Panc1 (cell line): Measurements from ENCODE around the gene PJA1. TPM values are rescaled to one million over a fixed set of nuclear protein-coding genes. Genes with fewer than 3 reads are reported as not detected.

Experiments
- ATAC-seq: fragments of 200-7000 bp; cut with Tn5 transposase; 2 replicates; pipeline ENCODE4 v1.9.1; 2020; ENCODE audit warnings: mild to moderate bottlenecking, moderate library complexity
- BruUV-seq: library from RNA; stranded (reverse); fragments of 400-500 nt; replicated peaks from 2 replicates; lab custom pipeline; 2021; lab: Mats Ljungman, UMichigan
- CTCF ChIA-PET: fragments of 300-600 bp; sonication (Branson Sonifier 250); formaldehyde crosslinking; loops from one replicate; lab custom pipeline; 2022; ENCODE audit warnings: antibody characterized with exemption; lab: Charles Lee
- POLR2A ChIA-PET: fragments of 300-600 bp; sonication (Branson Sonifier 250); formaldehyde crosslinking; loops from one replicate; lab custom pipeline; 2022; ENCODE audit warnings: antibody characterized with exemption; lab: Charles Lee
- DNase-seq: peaks from one replicate; pipeline ENCODE4 v3.0.0-alpha.2; 2010; ENCODE audit warnings: low read depth, low spot score
- H3K27ac ChIP-seq: 2 replicates; pipeline ENCODE4 v1.5.1; 2011; ENCODE audit warnings: mild to moderate bottlenecking, low read length, inconsistent platforms
- H3K27me3 ChIP-seq: fragments of 200-500 bp; sonication (Bioruptor generic); 2 replicates; pipeline ENCODE4 v1.6.0; 2014; ENCODE audit warnings: low read length, inconsistent platforms; ENCODE audit not compliant: control insufficient read depth, insufficient read depth
- H3K36me3 ChIP-seq: fragments of 200-500 bp; sonication (Bioruptor generic); 2 replicates; pipeline ENCODE4 v1.5.1; 2014; ENCODE audit warnings: inconsistent platforms, mild to moderate bottlenecking, low read length, moderate library complexity; ENCODE audit not compliant: control insufficient read depth, insufficient read depth
- H3K4me1 ChIP-seq: 2 replicates; pipeline ENCODE4 v1.5.1; 2011; ENCODE audit warnings: inconsistent platforms, mild to moderate bottlenecking, low read length, moderate library complexity; ENCODE audit not compliant: control insufficient read depth, insufficient read depth
- H3K4me3 ChIP-seq, 2 experiments: 2 replicates each; pipeline ENCODE4 v1.5.1; 2011 to 2012; ENCODE audit warnings: low read depth in 2 of 2, low read length in 2 of 2, mild to moderate bottlenecking in 2 of 2, inconsistent platforms in 1 of 2, moderate library complexity in 1 of 2
- H3K9me3 ChIP-seq: fragments of 200-500 bp; sonication (Bioruptor generic); 2 replicates; pipeline ENCODE4 v1.5.1; 2014; ENCODE audit warnings: low read depth, mild to moderate bottlenecking, inconsistent platforms, low read length, moderate library complexity; ENCODE audit not compliant: control insufficient read depth, insufficient read depth
- CTCF ChIP-seq: fragments of 450-650 bp; IDR thresholded peaks from 2 replicates; pipeline ENCODE4 v1.5.1; 2017; ENCODE audit warnings: mild to moderate bottlenecking
- POLR2AphosphoS5 ChIP-seq: IDR thresholded peaks from 2 replicates; pipeline ENCODE4 v1.6.1; 2012; ENCODE audit warnings: mild to moderate bottlenecking, low read depth, low read length, moderate library complexity
- SIN3A ChIP-seq: IDR thresholded peaks from 2 replicates; pipeline ENCODE4 v1.6.1; 2012; ENCODE audit warnings: low read depth, mild to moderate bottlenecking, low read length, moderate library complexity, borderline replicate concordance; ENCODE audit not compliant: insufficient read depth
- TCF7L2 ChIP-seq: IDR thresholded peaks from 2 replicates; pipeline ENCODE4 v1.6.1; 2011; ENCODE audit warnings: mild to moderate bottlenecking, low read depth, low read length, inconsistent platforms
- in situ Hi-C: cut with HindIII; loops from 2 replicates; pipeline ENCODE4 v1.10.0; 2016; ENCODE audit warnings: low sequenced_read_pairs, low pct_unique_long_range_greater_than_20kb
- intact Hi-C: fragments of 100-400 bp; cut with micrococcal nuclease; formaldehyde crosslinking; loops from one replicate; pipeline ENCODE4 v1.10.0; 2022; ENCODE audit not compliant: unreplicated experiment
- total RNA-seq: library from RNA; stranded (reverse); gene quantifications from one replicate; pipeline ENCODE4 v1.2.1, GENCODE V29; 2021; ENCODE audit not compliant: unreplicated experiment
- TF ChIP-seq, protein P1 (sequence below), 2 experiments: IDR thresholded peaks; 2 replicates each; pipeline ENCODE4 v1.6.1; 2011 to 2012; ENCODE audit warnings: low read depth in 2 of 2, control low read depth in 1 of 2, low read length in 1 of 2, mild to moderate bottlenecking in 1 of 2, moderate library complexity in 1 of 2; ENCODE audit not compliant: insufficient read depth in 1 of 2

The PJA1 gene
- total RNA-seq, 1 experiment from 2014 or later, result 11.8 TPM

DNA sequence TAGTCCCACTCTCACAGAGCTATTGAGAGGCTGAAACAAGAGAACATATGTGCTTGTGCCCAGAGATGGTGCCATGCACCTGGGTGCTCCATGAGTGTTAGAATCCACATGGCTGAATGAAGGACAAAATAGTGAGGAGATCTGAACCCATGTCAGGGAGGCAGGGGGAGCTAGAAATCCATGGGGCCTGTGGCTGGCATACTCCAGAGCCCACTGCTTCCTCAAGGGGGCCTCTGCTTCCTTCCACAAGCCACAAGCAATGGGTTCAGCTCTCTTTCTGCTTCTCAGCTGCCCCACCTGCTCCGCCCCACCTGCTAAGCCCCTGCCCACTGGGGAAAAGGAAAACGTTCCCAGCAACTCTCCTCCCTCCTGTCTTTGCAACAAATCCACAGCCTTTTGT, 46.1 kb downstream of the PJA1 start:
- H3K4me3 ChIP-seq, result no peak overlapping the region
- intact Hi-C loops (no loop called here), in situ Hi-C loops (no loop called here)
- BruUV-seq, result no TSS peak
- no peak overlapping the region for H3K27ac ChIP-seq
- H3K36me3 ChIP-seq, result no peaks in the 10 kb centered on the region
- no peaks in the 10 kb centered on the region for H3K4me1 ChIP-seq
- CTCF ChIA-PET, result no interaction called here
- DNase-seq, result no peak
- no peaks in the 10 kb centered on the region for H3K9me3 ChIP-seq
- no peak for TF ChIP-seq CTCF
- no peak for TF ChIP-seq POLR2AphosphoS5
- no peak for TF ChIP-seq TCF7L2
- no peaks in the 10 kb centered on the region for H3K27me3 ChIP-seq
- POLR2A ChIA-PET, result no interaction called here
- no peak for ATAC-seq

GRCh38 chrX:69117876-69118526, 47.3 kb downstream of the PJA1 start:
- H3K9me3 ChIP-seq, result no peaks in the 10 kb centered on the region
- H3K36me3 ChIP-seq, result no peaks in the 10 kb centered on the region
- no peaks in the 10 kb centered on the region for H3K4me1 ChIP-seq
- no peak overlapping the region for H3K4me3 ChIP-seq
- no peak for TF ChIP-seq POLR2AphosphoS5
- TF ChIP-seq CTCF, result no peak
- no peak for TF ChIP-seq TCF7L2
- no peak for TF ChIP-seq SIN3A
- TF ChIP-seq, protein P1, sequence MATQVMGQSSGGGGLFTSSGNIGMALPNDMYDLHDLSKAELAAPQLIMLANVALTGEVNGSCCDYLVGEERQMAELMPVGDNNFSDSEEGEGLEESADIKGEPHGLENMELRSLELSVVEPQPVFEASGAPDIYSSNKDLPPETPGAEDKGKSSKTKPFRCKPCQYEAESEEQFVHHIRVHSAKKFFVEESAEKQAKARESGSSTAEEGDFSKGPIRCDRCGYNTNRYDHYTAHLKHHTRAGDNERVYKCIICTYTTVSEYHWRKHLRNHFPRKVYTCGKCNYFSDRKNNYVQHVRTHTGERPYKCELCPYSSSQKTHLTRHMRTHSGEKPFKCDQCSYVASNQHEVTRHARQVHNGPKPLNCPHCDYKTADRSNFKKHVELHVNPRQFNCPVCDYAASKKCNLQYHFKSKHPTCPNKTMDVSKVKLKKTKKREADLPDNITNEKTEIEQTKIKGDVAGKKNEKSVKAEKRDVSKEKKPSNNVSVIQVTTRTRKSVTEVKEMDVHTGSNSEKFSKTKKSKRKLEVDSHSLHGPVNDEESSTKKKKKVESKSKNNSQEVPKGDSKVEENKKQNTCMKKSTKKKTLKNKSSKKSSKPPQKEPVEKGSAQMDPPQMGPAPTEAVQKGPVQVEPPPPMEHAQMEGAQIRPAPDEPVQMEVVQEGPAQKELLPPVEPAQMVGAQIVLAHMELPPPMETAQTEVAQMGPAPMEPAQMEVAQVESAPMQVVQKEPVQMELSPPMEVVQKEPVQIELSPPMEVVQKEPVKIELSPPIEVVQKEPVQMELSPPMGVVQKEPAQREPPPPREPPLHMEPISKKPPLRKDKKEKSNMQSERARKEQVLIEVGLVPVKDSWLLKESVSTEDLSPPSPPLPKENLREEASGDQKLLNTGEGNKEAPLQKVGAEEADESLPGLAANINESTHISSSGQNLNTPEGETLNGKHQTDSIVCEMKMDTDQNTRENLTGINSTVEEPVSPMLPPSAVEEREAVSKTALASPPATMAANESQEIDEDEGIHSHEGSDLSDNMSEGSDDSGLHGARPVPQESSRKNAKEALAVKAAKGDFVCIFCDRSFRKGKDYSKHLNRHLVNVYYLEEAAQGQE (IDR thresholded peaks at IDR 0.05; ENCODE audit: insufficient read depth in 1 of 2, low read depth in 2 of 2, low read length in 1 of 2), result no peak
- no peak for ATAC-seq
- no TSS peak for BruUV-seq
- no peak for DNase-seq
- in situ Hi-C loops, result no loop called here
- H3K27ac ChIP-seq, result no peak overlapping the region
- ChIA-PET CTCF (interaction anchor here (0.6 kb wide), 1 partner anchor 372 kb away, joined by 5 read pairs; no protein-coding TSS in a partner anchor), POLR2A (no interaction called here)
- H3K27me3 ChIP-seq, result no peaks in the 10 kb centered on the region
- intact Hi-C loops, result no loop called here
